ENCODE results near the gene OR5AU1. TPM values are rescaled to one million over a fixed set of nuclear protein-coding genes. Genes with fewer than 3 reads are reported as not detected.

Gene OR5AU1
- polyA plus RNA-seq, 2 of the 4 experiments (the other 2 are of a cell fraction): not detected

GRCh38 chr14:21163871-21164291 is 8.0 kb upstream of the OR5AU1 start:
- WGBS (ENCODE audit: missing lambda C conversion rate): 66% methylated on average over 4 of the region's 4 CpGs
- Histone ChIP-seq H3K27ac (no peak overlapping the region), H3K4me2 (no peak overlapping the region), H3K9me3 (no peaks in the 10 kb centered on the region), H3K4me1 (no peaks in the 10 kb centered on the region), H3K4me3 (no peak overlapping the region)
- ChIA-PET CTCF (no interaction called here), POLR2A (no interaction called here)
- no peak for FAIRE-seq
- no peak for ATAC-seq
- TF ChIP-seq CHD2 (IDR thresholded peaks at IDR 0.05; ENCODE audit: low read length, partially characterized antibody): no peak
- no peak for TF ChIP-seq BHLHE40 (IDR thresholded peaks at IDR 0.05; ENCODE audit: low read depth, low read length)
- no peak for TF ChIP-seq EHMT2 (IDR thresholded peaks at IDR 0.05; ENCODE audit: low read depth)
- no peak for TF ChIP-seq KDM5A (IDR thresholded peaks at IDR 0.05)
- no peak for TF ChIP-seq BCL3 (IDR thresholded peaks at IDR 0.05)
- no peak for TF ChIP-seq JUNB (IDR thresholded peaks at IDR 0.05)
- DNase-seq (ENCODE audit: low read depth in 1 of 2, low spot score in 1 of 2): no peak

- Histone ChIP-seq H3K9me3 (no peaks in the 10 kb centered on the region), H3K27ac (no peak overlapping the region), H3K4me3 (no peak overlapping the region), H3K4me1 (no peaks in the 10 kb centered on the region), H3K4me2 (no peak overlapping the region)
- WGBS (ENCODE audit: missing lambda C conversion rate): 33% methylated on average over 5 of the region's 5 CpGs
- ChIA-PET CTCF (interaction anchor here (0.7 kb wide), 1 partner anchor 82 kb away, joined by 3 read pairs; no protein-coding TSS in a partner anchor), POLR2A (no interaction called here)
- ATAC-seq: no peak
- no peak for FAIRE-seq
- DNase-seq (ENCODE audit: low read depth in 1 of 2, low spot score in 1 of 2): no peak
- TF ChIP-seq RCOR1 (IDR thresholded peaks at IDR 0.05; ENCODE audit: low read depth, low read length) (no peak), NR3C1 (IDR thresholded peaks at IDR 0.05) (no peak), ATOH8 (CRISPR knock-in tag; IDR thresholded peaks at IDR 0.05; ENCODE audit: low read depth) (no peak), ZSCAN20 (CRISPR knock-in tag; IDR thresholded peaks at IDR 0.05) (no peak), HEYL (CRISPR knock-in tag; IDR thresholded peaks at IDR 0.05) (no peak), BCL3 (IDR thresholded peaks at IDR 0.05) (no peak), KDM1A (IDR thresholded peaks at IDR 0.05; ENCODE audit: low read depth) (no peak), KDM5A (IDR thresholded peaks at IDR 0.05) (no peak), POLR2A (IDR thresholded peaks at IDR 0.05; ENCODE audit: low read length) (no peak), EHMT2 (IDR thresholded peaks at IDR 0.05; ENCODE audit: low read depth) (no peak), RFX5 (IDR thresholded peaks at IDR 0.05) (no peak), RNF2 (IDR thresholded peaks at IDR 0.05; ENCODE audit: borderline replicate concordance, low read depth) (no peak), TP53 (CRISPR knock-in tag; IDR thresholded peaks at IDR 0.05) (no peak), EHF (CRISPR knock-in tag; IDR thresholded peaks at IDR 0.05) (no peak)
- TF ChIP-seq, protein P1, sequence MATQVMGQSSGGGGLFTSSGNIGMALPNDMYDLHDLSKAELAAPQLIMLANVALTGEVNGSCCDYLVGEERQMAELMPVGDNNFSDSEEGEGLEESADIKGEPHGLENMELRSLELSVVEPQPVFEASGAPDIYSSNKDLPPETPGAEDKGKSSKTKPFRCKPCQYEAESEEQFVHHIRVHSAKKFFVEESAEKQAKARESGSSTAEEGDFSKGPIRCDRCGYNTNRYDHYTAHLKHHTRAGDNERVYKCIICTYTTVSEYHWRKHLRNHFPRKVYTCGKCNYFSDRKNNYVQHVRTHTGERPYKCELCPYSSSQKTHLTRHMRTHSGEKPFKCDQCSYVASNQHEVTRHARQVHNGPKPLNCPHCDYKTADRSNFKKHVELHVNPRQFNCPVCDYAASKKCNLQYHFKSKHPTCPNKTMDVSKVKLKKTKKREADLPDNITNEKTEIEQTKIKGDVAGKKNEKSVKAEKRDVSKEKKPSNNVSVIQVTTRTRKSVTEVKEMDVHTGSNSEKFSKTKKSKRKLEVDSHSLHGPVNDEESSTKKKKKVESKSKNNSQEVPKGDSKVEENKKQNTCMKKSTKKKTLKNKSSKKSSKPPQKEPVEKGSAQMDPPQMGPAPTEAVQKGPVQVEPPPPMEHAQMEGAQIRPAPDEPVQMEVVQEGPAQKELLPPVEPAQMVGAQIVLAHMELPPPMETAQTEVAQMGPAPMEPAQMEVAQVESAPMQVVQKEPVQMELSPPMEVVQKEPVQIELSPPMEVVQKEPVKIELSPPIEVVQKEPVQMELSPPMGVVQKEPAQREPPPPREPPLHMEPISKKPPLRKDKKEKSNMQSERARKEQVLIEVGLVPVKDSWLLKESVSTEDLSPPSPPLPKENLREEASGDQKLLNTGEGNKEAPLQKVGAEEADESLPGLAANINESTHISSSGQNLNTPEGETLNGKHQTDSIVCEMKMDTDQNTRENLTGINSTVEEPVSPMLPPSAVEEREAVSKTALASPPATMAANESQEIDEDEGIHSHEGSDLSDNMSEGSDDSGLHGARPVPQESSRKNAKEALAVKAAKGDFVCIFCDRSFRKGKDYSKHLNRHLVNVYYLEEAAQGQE (IDR thresholded peaks at IDR 0.05): no peak
These were observed 6.2 kb upstream of the OR5AU1 start for GRCh38 chr14:21162081-21162480.
